ENCODE results near the gene SH3RF3.

DNA sequence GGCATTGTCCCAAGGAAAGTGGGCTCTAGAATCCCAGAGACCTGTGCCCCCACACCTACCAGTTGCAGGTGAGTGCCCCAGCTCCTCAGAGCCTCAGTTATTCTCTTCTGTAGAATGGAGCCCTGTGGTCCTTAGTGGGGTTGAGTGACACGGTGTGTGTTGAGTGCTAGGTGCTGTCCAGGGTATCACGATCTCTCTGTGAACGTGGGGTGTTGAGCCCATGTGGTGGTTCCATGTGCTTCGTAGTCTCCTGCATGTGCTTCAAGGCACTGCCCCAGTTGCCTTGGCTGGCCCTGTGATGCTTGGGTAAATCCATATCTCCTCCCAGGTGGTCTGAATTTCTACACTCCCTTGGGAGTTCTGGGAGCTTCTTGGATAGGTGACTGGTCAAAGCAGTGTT, 54.9 kb downstream of the SH3RF3 start:
- TF ChIP-seq, protein P1, sequence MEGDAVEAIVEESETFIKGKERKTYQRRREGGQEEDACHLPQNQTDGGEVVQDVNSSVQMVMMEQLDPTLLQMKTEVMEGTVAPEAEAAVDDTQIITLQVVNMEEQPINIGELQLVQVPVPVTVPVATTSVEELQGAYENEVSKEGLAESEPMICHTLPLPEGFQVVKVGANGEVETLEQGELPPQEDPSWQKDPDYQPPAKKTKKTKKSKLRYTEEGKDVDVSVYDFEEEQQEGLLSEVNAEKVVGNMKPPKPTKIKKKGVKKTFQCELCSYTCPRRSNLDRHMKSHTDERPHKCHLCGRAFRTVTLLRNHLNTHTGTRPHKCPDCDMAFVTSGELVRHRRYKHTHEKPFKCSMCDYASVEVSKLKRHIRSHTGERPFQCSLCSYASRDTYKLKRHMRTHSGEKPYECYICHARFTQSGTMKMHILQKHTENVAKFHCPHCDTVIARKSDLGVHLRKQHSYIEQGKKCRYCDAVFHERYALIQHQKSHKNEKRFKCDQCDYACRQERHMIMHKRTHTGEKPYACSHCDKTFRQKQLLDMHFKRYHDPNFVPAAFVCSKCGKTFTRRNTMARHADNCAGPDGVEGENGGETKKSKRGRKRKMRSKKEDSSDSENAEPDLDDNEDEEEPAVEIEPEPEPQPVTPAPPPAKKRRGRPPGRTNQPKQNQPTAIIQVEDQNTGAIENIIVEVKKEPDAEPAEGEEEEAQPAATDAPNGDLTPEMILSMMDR (IDR thresholded peaks at IDR 0.05 in 4 of 5, conservative IDR thresholded peaks at IDR 0.05 in 1 of 5): no peak
- TF ChIP-seq POLR2A (IDR thresholded peaks at IDR 0.05): no peak
